Measurements from ENCODE around the gene HMGXB4. TPM values are rescaled to one million over a fixed set of nuclear protein-coding genes. Genes with fewer than 3 reads are reported as not detected.

Gene HMGXB4
- total and polyA plus RNA-seq, 2 of the 4 experiments (the other 2 are of a cell fraction) = 11.8 to 18.5 TPM

DNA sequence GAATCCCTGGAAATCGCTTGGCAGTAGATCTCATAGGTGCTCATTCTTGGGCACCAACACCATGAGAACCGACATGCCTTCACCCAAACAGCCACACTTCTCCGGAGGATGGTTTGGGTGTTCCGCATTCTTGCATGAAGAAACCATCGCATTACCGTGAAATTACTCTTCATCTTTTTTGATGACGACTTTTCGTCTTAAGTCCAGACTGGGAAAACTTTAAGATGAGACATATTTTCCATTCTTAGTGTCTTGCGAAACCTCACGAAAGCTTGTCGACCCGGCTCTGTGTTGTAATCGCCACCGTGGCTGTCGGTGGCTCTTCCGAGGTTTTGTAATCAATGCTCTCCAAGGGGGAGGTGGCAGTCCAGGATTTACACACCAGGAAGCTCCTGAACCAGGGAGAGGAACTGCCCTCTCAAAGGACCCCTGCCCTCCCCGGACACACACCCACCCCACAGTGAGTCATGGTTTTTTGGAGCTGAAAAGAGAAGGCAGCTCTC, 44.1 kb downstream of the HMGXB4 start (continued):
- TF ChIP-seq, protein P1, sequence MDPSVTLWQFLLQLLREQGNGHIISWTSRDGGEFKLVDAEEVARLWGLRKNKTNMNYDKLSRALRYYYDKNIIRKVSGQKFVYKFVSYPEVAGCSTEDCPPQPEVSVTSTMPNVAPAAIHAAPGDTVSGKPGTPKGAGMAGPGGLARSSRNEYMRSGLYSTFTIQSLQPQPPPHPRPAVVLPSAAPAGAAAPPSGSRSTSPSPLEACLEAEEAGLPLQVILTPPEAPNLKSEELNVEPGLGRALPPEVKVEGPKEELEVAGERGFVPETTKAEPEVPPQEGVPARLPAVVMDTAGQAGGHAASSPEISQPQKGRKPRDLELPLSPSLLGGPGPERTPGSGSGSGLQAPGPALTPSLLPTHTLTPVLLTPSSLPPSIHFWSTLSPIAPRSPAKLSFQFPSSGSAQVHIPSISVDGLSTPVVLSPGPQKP (IDR thresholded peaks at IDR 0.05; ENCODE audit: borderline replicate concordance, low read depth, low read length) = no peak
- TF ChIP-seq NFE2L2 (IDR thresholded peaks at IDR 0.05; ENCODE audit: low read depth, low read length) (no peak), FOS (IDR thresholded peaks at IDR 0.05; ENCODE audit: low read depth, low read length) (peak; percentile 57), BHLHE40 (IDR thresholded peaks at IDR 0.05; ENCODE audit: low read depth, low read length) (no peak), MXI1 (IDR thresholded peaks at IDR 0.05; ENCODE audit: borderline replicate concordance, low read depth, low read length) (no peak), RCOR1 (IDR thresholded peaks at IDR 0.05; ENCODE audit: insufficient replicate concordance, low read length) (no peak), SMC3 (IDR thresholded peaks at IDR 0.05; ENCODE audit: low read depth, low read length) (no peak)

All from IMR-90 (cell line).